Kasumi-1 (cell line): Measurements from ENCODE around the gene JMJD8.
A peak's percentile ranks its signal among the peaks of the same experiment; 100 is the strongest.

Experiments used
- DNase-seq, 2 experiments: peaks; one replicate each; lab custom pipeline; 2025; lab: John Stamatoyannopoulos, UW

Gene JMJD8

GRCh38 chr16:684071-684794, at the start of gene JMJD8:
JMJD8 (minus strand) TSS chr16:684334; CDS start chr16:684319, 15 bp downstream.
- peak; percentile 64 to 65 for DNase-seq

- DNase-seq: no peak
Measured at GRCh38 chr16:733382-734207, 49.5 kb upstream of the JMJD8 start.

GRCh38 chr16:732936-733335, 48.8 kb upstream of the JMJD8 start:
- no peak for DNase-seq

GRCh38 chr16:732332-732731, 48.2 kb upstream of the JMJD8 start:
- no peak for DNase-seq

GRCh38 chr16:730666-731509, 46.8 kb upstream of the JMJD8 start:
- DNase-seq: no peak

GRCh38 chr16:729768-730665, 45.9 kb upstream of the JMJD8 start:
- DNase-seq: no peak

GRCh38 chr16:728890-729744, 45.0 kb upstream of the JMJD8 start:
- DNase-seq: no peak

- DNase-seq: no peak
Measured at GRCh38 chr16:728131-728889, 44.2 kb upstream of the JMJD8 start.

- DNase-seq: no peak
Measured at GRCh38 chr16:727291-727977, 43.3 kb upstream of the JMJD8 start.

- no peak for DNase-seq
Measured at GRCh38 chr16:726438-727290, 42.5 kb upstream of the JMJD8 start, which contains the start of the genes CCDC78 and HAGHL. CCDC78 (minus strand) TSS chr16:726443; CDS start chr16:726367, 76 bp downstream. HAGHL (plus strand) TSS chr16:727106; CDS start chr16:727510, 404 bp downstream.

GRCh38 chr16:726188-726437, 42.0 kb upstream of the JMJD8 start:
- DNase-seq: no peak

- no peak for DNase-seq
Measured at GRCh38 chr16:725463-726187, 41.5 kb upstream of the JMJD8 start.

- no peak for DNase-seq
Measured at GRCh38 chr16:725041-725376, 40.9 kb upstream of the JMJD8 start.

GRCh38 chr16:724188-725040, 40.3 kb upstream of the JMJD8 start:
- DNase-seq: no peak

- DNase-seq: no peak
Measured at GRCh38 chr16:723695-724094, 39.6 kb upstream of the JMJD8 start.

- DNase-seq: no peak
Measured at GRCh38 chr16:722835-723633, 38.9 kb upstream of the JMJD8 start.
